Measurements from ENCODE around the gene DNM2. TPM values are rescaled to one million over a fixed set of nuclear protein-coding genes. Genes with fewer than 3 reads are reported as not detected.

DNM2 gene
- total and polyA plus RNA-seq, 9 of the 15 experiments (the other 6 are each of a cell fraction or from before 2014, with no cell fraction given): 2.2 to 161 (median 72.6) TPM

- no peak for TF ChIP-seq ARID2 (IDR thresholded peaks at IDR 0.05)
- 0 out of 2 replicates have a peak, but pooled peaks have one; percentile 63 for TF ChIP-seq TRIM25 (IDR thresholded peaks at IDR 0.05; ENCODE audit: borderline replicate concordance)
- no peak; a peak in 1 of 4 replicates for TF ChIP-seq ETV6 (IDR thresholded peaks at IDR 0.05; ENCODE audit: borderline replicate concordance in 1 of 2, low read depth in 2 of 2, low read length in 1 of 2)
- TF ChIP-seq ETV6 (CRISPR knock-in tag; IDR thresholded peaks at IDR 0.05; ENCODE audit: borderline replicate concordance): peak; percentile 96
- no peak for TF ChIP-seq CREBBP (IDR thresholded peaks at IDR 0.05; ENCODE audit: low read depth, low read length)
- peak; percentile 76; the same call in 1 of the 2 replicates for TF ChIP-seq CBX5 (IDR thresholded peaks at IDR 0.05; ENCODE audit: borderline replicate concordance, low read depth)
- no peak for TF ChIP-seq NFIX (CRISPR knock-in tag; IDR thresholded peaks at IDR 0.05; ENCODE audit: low read depth)
- TF ChIP-seq FOXK2 (conservative IDR thresholded peaks at IDR 0.05 in 1 of 2, IDR thresholded peaks at IDR 0.05 in 1 of 2; ENCODE audit: low read depth in 2 of 2): peak in 1 of 2 experiments; percentile 43; a peak in 1 of 4 replicates
- no peak for TF ChIP-seq ZFPM2 (CRISPR knock-in tag; IDR thresholded peaks at IDR 0.05)
- no peak for TF ChIP-seq SETDB1 (IDR thresholded peaks at IDR 0.05; ENCODE audit: low read length)
- TF ChIP-seq GTF2F1 (IDR thresholded peaks at IDR 0.05; ENCODE audit: low read depth, low read length): no peak
- TF ChIP-seq HDAC1 (IDR thresholded peaks at IDR 0.05): peak in 1 of 2 experiments; percentile 59; a peak in 2 of 4 replicates
- TF ChIP-seq ETV1 (tag; conservative IDR thresholded peaks at IDR 0.05; ENCODE audit: low read depth): peak; percentile 65
- peak; percentile 68; the same call in 1 of the 2 replicates for TF ChIP-seq NKRF (IDR thresholded peaks at IDR 0.05; ENCODE audit: borderline replicate concordance)
- no peak for TF ChIP-seq TAF15 (IDR thresholded peaks at IDR 0.05; ENCODE audit: low read depth, low read length)
- peak; percentile 67; the same call in 1 of the 2 replicates for TF ChIP-seq ZNF707 (CRISPR knock-in tag; conservative IDR thresholded peaks at IDR 0.05)
- peak; percentile 67 for TF ChIP-seq GATAD2A (IDR thresholded peaks at IDR 0.05)
- peak in 1 of 2 experiments; percentile 94; a peak in 2 of 4 replicates for TF ChIP-seq ZNF639 (CRISPR knock-in tag; conservative IDR thresholded peaks at IDR 0.05 in 1 of 2, IDR thresholded peaks at IDR 0.05 in 1 of 2)
- TF ChIP-seq SMAD1 (IDR thresholded peaks at IDR 0.05; ENCODE audit: low read depth, low read length, partially characterized antibody): no peak
- peak; percentile 75 to 92 for TF ChIP-seq TRIM24 (IDR thresholded peaks at IDR 0.05)
- peak; percentile 88 for TF ChIP-seq TOE1 (IDR thresholded peaks at IDR 0.05; ENCODE audit: borderline replicate concordance)
- TF ChIP-seq TOE1 (CRISPR knock-in tag; IDR thresholded peaks at IDR 0.05; ENCODE audit: borderline replicate concordance, low read depth): peak; percentile 95; the same call in 1 of the 2 replicates
- TF ChIP-seq ZSCAN29 (IDR thresholded peaks at IDR 0.05): no peak
- TF ChIP-seq FOXA1 (IDR thresholded peaks at IDR 0.05; ENCODE audit: borderline replicate concordance): no peak
These were observed 118.8 kb downstream of the DNM2 start (continued) for GRCh38 chr19:10836479-10837330.
